CD14-positive monocyte (primary cell): ENCODE measurements around the gene VSIG10L2. TPM values are rescaled to one million over a fixed set of nuclear protein-coding genes. Genes with fewer than 3 reads are reported as not detected.

ENCODE experiments used
- DNase-seq, 3 donors: peaks; one replicate each; pipeline ENCODE4 v3.0.0-alpha.2; 2011 to 2022
- H2AFZ ChIP-seq: 2 replicates; pipeline ENCODE4 v1.6.0; 2012; ENCODE audit warnings: mild to moderate bottlenecking, low read depth, low read length, inconsistent platforms; ENCODE audit not compliant: insufficient read depth, poor library complexity, severe bottlenecking
- H3K27ac ChIP-seq, 2 donors: 1 replicate in 1 of 2; 2 replicates in 1 of 2; pipeline ENCODE4 v1.5.1; 2012 to 2013; ENCODE audit warnings: low read length in 2 of 2, control low read depth in 1 of 2, inconsistent platforms in 1 of 2, low read depth in 1 of 2, mild to moderate bottlenecking in 1 of 2
- H3K27me3 ChIP-seq, 2 donors: one replicate each; pipeline versions ENCODE4 v1.6.0 to v1.6.1; 2011 to 2013; ENCODE audit warnings: low read length in 2 of 2; ENCODE audit not compliant: control insufficient read depth in 2 of 2, insufficient read depth in 2 of 2
- H3K36me3 ChIP-seq, 2 donors: replicated peaks in 1 of 2; 1 replicate in 1 of 2; 2 replicates in 1 of 2; pipeline versions ENCODE4 v1.5.1 to v1.6.1; 2012 to 2013; ENCODE audit warnings: low read length in 2 of 2, control low read depth in 1 of 2, inconsistent platforms in 1 of 2, mild to moderate bottlenecking in 1 of 2; ENCODE audit not compliant: insufficient read depth in 2 of 2, control insufficient read depth in 1 of 2
- H3K4me1 ChIP-seq, 2 donors: 1 replicate in 1 of 2; 2 replicates in 1 of 2; pipeline versions ENCODE4 v1.5.1 to v1.6.1; 2012 to 2013; ENCODE audit warnings: low read length in 2 of 2, control low read depth in 1 of 2, inconsistent platforms in 1 of 2, mild to moderate bottlenecking in 1 of 2, moderate library complexity in 1 of 2; ENCODE audit not compliant: insufficient read depth in 2 of 2, control insufficient read depth in 1 of 2
- H3K4me2 ChIP-seq: replicated peaks from 2 replicates; pipeline ENCODE3; 2012; ENCODE audit warnings: low read length, moderate library complexity, mild to moderate bottlenecking; ENCODE audit not compliant: poor library complexity, severe bottlenecking; ENCODE audit errors: extremely low read depth
- H3K4me3 ChIP-seq, 3 experiments: fragments of 200-600 bp in 1 of 3; sonication (generic) in 1 of 3; replicated peaks in 1 of 3; 1 replicate in 2 of 3; 2 replicates in 1 of 3; pipeline ENCODE4 v1.5.1; 2011 to 2013; ENCODE audit warnings: low read length in 3 of 3, mild to moderate bottlenecking in 3 of 3, control low read depth in 2 of 3, low read depth in 2 of 3, inconsistent platforms in 1 of 3, moderate library complexity in 1 of 3
- H3K79me2 ChIP-seq: 2 replicates; pipeline ENCODE4 v1.6.0; 2012; ENCODE audit warnings: mild to moderate bottlenecking, control low read depth, inconsistent platforms, low read length, moderate library complexity; ENCODE audit not compliant: insufficient read depth
- H3K9ac ChIP-seq: 2 replicates; pipeline ENCODE4 v1.6.0; 2017; ENCODE audit warnings: low read length, mild to moderate bottlenecking; ENCODE audit not compliant: insufficient read depth, poor library complexity, severe bottlenecking
- H3K9me3 ChIP-seq, 2 donors: replicated peaks in 1 of 2; 1 replicate in 1 of 2; 2 replicates in 1 of 2; pipeline versions ENCODE4 v1.5.1 to v1.6.1; 2012 to 2013; ENCODE audit warnings: low read length in 2 of 2, control low read depth in 1 of 2; ENCODE audit not compliant: control insufficient read depth in 1 of 2, insufficient read depth in 1 of 2
- H4K20me1 ChIP-seq: 2 replicates; pipeline ENCODE4 v1.6.0; 2012; ENCODE audit warnings: mild to moderate bottlenecking, low read length, control low read depth, moderate library complexity; ENCODE audit not compliant: insufficient read depth
- H3K27ac Mint-ChIP-seq, 7 donors: one replicate each; pipeline ENCODE4 v1.8.0; 2020; ENCODE audit warnings: mild to moderate bottlenecking in 7 of 7, mixed read lengths in 7 of 7, moderate library complexity in 6 of 7, inconsistent platforms in 2 of 7
- H3K27me3 Mint-ChIP-seq, 3 donors: one replicate each; pipeline ENCODE4 v1.8.0; 2021 to 2022; ENCODE audit warnings: low read depth in 3 of 3, mild to moderate bottlenecking in 3 of 3, mixed read lengths in 3 of 3, moderate library complexity in 3 of 3, inconsistent platforms in 1 of 3
- H3K36me3 Mint-ChIP-seq, 2 donors: one replicate each; pipeline ENCODE4 v1.8.0; 2020; ENCODE audit warnings: mixed read lengths in 2 of 2, inconsistent platforms in 1 of 2, mild to moderate bottlenecking in 1 of 2
- H3K4me1 Mint-ChIP-seq: one replicate; pipeline ENCODE4 v1.8.0; 2020; ENCODE audit warnings: mild to moderate bottlenecking, mixed read lengths
- H3K4me3 Mint-ChIP-seq, 2 donors: one replicate each; pipeline ENCODE4 v1.8.0; 2020; ENCODE audit warnings: mild to moderate bottlenecking in 2 of 2, mixed read lengths in 2 of 2, moderate library complexity in 1 of 2
- H3K9me3 Mint-ChIP-seq, 7 donors: one replicate each; pipeline ENCODE4 v1.8.0; 2020 to 2022; ENCODE audit warnings: mixed read lengths in 7 of 7, mild to moderate bottlenecking in 6 of 7, moderate library complexity in 6 of 7, inconsistent platforms in 2 of 7
- WGBS: methylation state at CpG from one replicate; pipeline ENCODE4 v1.1.5; 2013; ENCODE audit warnings: missing lambda C conversion rate; ENCODE audit not compliant: insufficient coverage; 5-methylcytosine and 5-hydroxymethylcytosine counted together
- intact Hi-C, 2 donors: fragments of 100-400 bp; cut with micrococcal nuclease; formaldehyde crosslinking; loops; one replicate each; pipeline versions ENCODE4 v1.15.0 to v1.15.1; 2023
- polyA plus RNA-seq, 3 donors: library from polyadenylated mRNA; depleted of rRNA in 1 of 3; unstranded in 2 of 3; stranded (reverse) in 1 of 3; fragments of 300-500 nt in 2 of 3; fragments of >200 nt in 1 of 3; fragmentation: Illumina TruSeq in 2 of 3; gene quantifications; 1 replicate in 2 of 3; 2 replicates in 1 of 3; pipeline ENCODE4 v1.2.3, GENCODE V29; 2012 to 2021
- TF ChIP-seq, protein P1 (sequence below): fragments of 200-600 bp; IDR thresholded peaks from one replicate; pipeline ENCODE4 v1.8.0; 2022; ENCODE audit warnings: antibody characterized with exemption, mild to moderate bottlenecking

VSIG10L2 gene
- polyA plus RNA-seq, 3 donors = not detected

DNA sequence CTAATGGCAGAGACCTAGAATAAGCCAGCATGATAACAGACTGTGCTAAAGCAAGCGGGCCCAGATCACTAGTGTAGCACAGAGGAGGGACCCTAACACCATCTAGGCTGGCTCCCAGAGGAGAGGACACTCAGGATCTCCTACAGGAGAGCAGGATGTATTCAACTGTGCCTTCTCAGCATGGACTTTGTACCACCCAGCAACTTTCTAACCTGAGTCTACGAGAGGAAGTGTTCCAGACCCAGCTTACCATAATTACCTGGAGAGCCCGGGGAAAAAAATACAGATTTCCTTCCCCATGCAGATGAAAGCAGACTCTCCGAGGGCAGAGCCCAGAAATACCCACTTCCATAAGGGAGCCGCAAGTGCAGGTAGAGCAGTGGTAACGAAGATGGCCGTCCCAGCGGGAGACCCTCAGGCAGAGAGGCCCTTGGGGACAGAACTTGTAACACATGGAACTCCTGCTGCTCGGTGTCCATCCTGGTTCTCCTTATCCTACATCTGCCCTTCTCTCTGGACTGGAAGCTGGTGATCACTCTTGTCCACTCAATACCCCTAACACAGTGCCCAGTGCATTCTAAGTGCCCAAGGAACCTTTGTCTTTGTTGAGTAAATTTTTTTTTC is 21.3 kb upstream of the VSIG10L2 start:
- no peak overlapping the region for H3K4me2 ChIP-seq
- Mint-ChIP-seq H3K4me3 (no peak overlapping the region), H3K27me3 (peaks cover 0 to 4% (median 3%) of the 10 kb centered on the region in 3 donors), H3K4me1 (peaks cover 5% of the 10 kb centered on the region), H3K36me3 (no peaks in the 10 kb centered on the region), H3K27ac (no peak overlapping the region), H3K9me3 (no peaks in the 10 kb centered on the region)
- H3K79me2 ChIP-seq = no peaks in the 10 kb centered on the region
- DNase-seq = no peak
- intact Hi-C loops = loop anchor here (5.0 kb wide), 1 partner anchor 268 kb away; no protein-coding TSS in a partner anchor
- no peak overlapping the region for H3K9ac ChIP-seq
- peaks cover 2 to 3% of the 10 kb centered on the region in 2 donors for H3K4me1 ChIP-seq
- no peaks in the 10 kb centered on the region for H3K36me3 ChIP-seq
- H3K9me3 ChIP-seq = no peaks in the 10 kb centered on the region
- TF ChIP-seq, protein P1, sequence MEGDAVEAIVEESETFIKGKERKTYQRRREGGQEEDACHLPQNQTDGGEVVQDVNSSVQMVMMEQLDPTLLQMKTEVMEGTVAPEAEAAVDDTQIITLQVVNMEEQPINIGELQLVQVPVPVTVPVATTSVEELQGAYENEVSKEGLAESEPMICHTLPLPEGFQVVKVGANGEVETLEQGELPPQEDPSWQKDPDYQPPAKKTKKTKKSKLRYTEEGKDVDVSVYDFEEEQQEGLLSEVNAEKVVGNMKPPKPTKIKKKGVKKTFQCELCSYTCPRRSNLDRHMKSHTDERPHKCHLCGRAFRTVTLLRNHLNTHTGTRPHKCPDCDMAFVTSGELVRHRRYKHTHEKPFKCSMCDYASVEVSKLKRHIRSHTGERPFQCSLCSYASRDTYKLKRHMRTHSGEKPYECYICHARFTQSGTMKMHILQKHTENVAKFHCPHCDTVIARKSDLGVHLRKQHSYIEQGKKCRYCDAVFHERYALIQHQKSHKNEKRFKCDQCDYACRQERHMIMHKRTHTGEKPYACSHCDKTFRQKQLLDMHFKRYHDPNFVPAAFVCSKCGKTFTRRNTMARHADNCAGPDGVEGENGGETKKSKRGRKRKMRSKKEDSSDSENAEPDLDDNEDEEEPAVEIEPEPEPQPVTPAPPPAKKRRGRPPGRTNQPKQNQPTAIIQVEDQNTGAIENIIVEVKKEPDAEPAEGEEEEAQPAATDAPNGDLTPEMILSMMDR = no peak
- no peak overlapping the region for H3K4me3 ChIP-seq
- H3K27me3 ChIP-seq = no peaks in the 10 kb centered on the region
- WGBS = 92% methylated on average over 7 of the region's 9 CpGs
- no peak overlapping the region for H3K27ac ChIP-seq
- H2AFZ ChIP-seq = no peak overlapping the region
- no peaks in the 10 kb centered on the region for H4K20me1 ChIP-seq

DNA sequence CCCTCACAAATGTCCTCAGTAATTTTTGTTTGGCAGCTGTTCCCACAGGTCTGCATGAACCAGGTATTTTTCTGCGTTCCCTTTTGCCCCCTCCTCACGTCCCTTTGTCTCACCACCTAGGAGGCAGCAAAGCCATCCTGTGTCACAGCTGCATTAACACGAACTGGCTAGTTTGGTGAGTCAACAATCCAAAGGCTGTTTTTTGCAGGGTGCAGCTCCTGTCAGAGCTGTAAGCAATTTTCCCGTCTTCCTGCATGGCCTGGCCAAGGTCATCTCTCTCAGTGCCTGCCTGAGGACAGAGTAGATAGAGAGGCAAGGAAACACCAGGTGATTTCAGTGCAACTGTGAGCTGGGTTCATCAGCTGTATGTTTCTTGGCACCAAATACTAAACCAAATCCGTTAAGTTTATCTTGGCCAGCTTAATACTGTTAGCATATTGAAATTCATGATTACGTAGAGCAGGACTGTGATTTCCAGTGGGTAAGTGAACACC is 20.6 kb upstream of the VSIG10L2 start:
- H3K36me3 Mint-ChIP-seq = no peaks in the 10 kb centered on the region
- no peaks in the 10 kb centered on the region for H3K36me3 ChIP-seq
- H3K9ac ChIP-seq = no peak overlapping the region
- 83% methylated on average over 6 of the region's 6 CpGs for WGBS
- H3K27me3 Mint-ChIP-seq = peaks cover 0 to 2% (median 0%) of the 10 kb centered on the region in 3 donors
- H4K20me1 ChIP-seq = no peaks in the 10 kb centered on the region
- H3K27ac Mint-ChIP-seq = no peak overlapping the region
- H3K9me3 ChIP-seq = no peaks in the 10 kb centered on the region
- no peak overlapping the region for H3K4me3 ChIP-seq
- H3K9me3 Mint-ChIP-seq = no peaks in the 10 kb centered on the region
- H3K4me3 Mint-ChIP-seq = no peak overlapping the region
- H3K27me3 ChIP-seq = no peaks in the 10 kb centered on the region
- no peak for DNase-seq
- no peak overlapping the region for H2AFZ ChIP-seq
- H3K4me1 Mint-ChIP-seq = peaks cover 11% of the 10 kb centered on the region
- H3K4me1 ChIP-seq = peaks cover 9 to 10% of the 10 kb centered on the region in 2 donors
- H3K4me2 ChIP-seq = no peak overlapping the region
- H3K79me2 ChIP-seq = no peaks in the 10 kb centered on the region
- no peak overlapping the region for H3K27ac ChIP-seq
- intact Hi-C loops = no loop called here
- TF ChIP-seq, protein P1 = no peak
